ENCODE data around the gene SPRY1. TPM values are rescaled to one million over a fixed set of nuclear protein-coding genes. Genes with fewer than 3 reads are reported as not detected.
A peak's percentile ranks its signal among the peaks of the same experiment; 100 is the strongest.

Gene SPRY1
- total RNA-seq, 3 donors from 2014 or later, result 26.5 to 46.4 (median 27.2) TPM

- ATAC-seq, result no peak
- DNase-seq, result no peak
- intact Hi-C loops (cut with DNase I, micrococcal nuclease), result no loop called here
Measured at GRCh38 chr4:123354701-123355100, 41.9 kb upstream of the SPRY1 start.

GRCh38 chr4:123356921-123357320 lies 39.7 kb upstream of the SPRY1 start:
- no peak for ATAC-seq
- no peak for DNase-seq
- H3K4me3 ChIP-seq, result no peak overlapping the region
- H3K9me3 ChIP-seq, result no peaks in the 10 kb centered on the region
- no peak for TF ChIP-seq CTCF (IDR thresholded peaks at IDR 0.05)
- peaks cover 5% of the 10 kb centered on the region for H3K36me3 ChIP-seq (ENCODE audit: low read depth)
- H3K4me1 ChIP-seq (ENCODE audit: low read depth), result no peaks in the 10 kb centered on the region
- intact Hi-C loops (cut with DNase I, micrococcal nuclease), result no loop called here

More at GRCh38 chr4:123354701-123355100, 41.9 kb upstream of the SPRY1 start:
- H3K4me1 ChIP-seq (ENCODE audit: low read depth), result no peaks in the 10 kb centered on the region
- H3K9me3 ChIP-seq, result no peaks in the 10 kb centered on the region
- TF ChIP-seq CTCF (IDR thresholded peaks at IDR 0.05), result no peak
- no peaks in the 10 kb centered on the region for H3K36me3 ChIP-seq (ENCODE audit: low read depth)
- H3K4me3 ChIP-seq, result no peak overlapping the region

- Histone ChIP-seq H3K4me1 (ENCODE audit: low read depth) (no peaks in the 10 kb centered on the region), H3K36me3 (ENCODE audit: low read depth) (peaks cover 5% of the 10 kb centered on the region), H3K9me3 (no peaks in the 10 kb centered on the region), H3K4me3 (no peak overlapping the region)
- no peak for DNase-seq
- no peak for TF ChIP-seq CTCF (IDR thresholded peaks at IDR 0.05)
- no peak for ATAC-seq
- intact Hi-C loops (cut with DNase I, micrococcal nuclease), result no loop called here
Measured at GRCh38 chr4:123359449-123360315, 36.9 kb upstream of the SPRY1 start.

- peak in 1 of 3 donors; percentile 12 for DNase-seq
Measured at GRCh38 chr4:123361195-123361861, 35.3 kb upstream of the SPRY1 start.

GRCh38 chr4:123362103-123362502 lies 34.5 kb upstream of the SPRY1 start:
- Histone ChIP-seq H3K36me3 (ENCODE audit: low read depth) (peaks cover 5% of the 10 kb centered on the region), H3K4me1 (ENCODE audit: low read depth) (no peaks in the 10 kb centered on the region), H3K9me3 (no peaks in the 10 kb centered on the region), H3K4me3 (no peak overlapping the region)
- TF ChIP-seq CTCF (IDR thresholded peaks at IDR 0.05), result no peak
- DNase-seq, result no peak
- intact Hi-C loops (cut with DNase I, micrococcal nuclease), result no loop called here
- ATAC-seq, result no peak

More at GRCh38 chr4:123361195-123361861, 35.3 kb upstream of the SPRY1 start:
- Histone ChIP-seq H3K9me3 (no peaks in the 10 kb centered on the region), H3K36me3 (ENCODE audit: low read depth) (peaks cover 5% of the 10 kb centered on the region), H3K4me3 (no peak overlapping the region), H3K4me1 (ENCODE audit: low read depth) (no peaks in the 10 kb centered on the region)
- ATAC-seq, result no peak
- intact Hi-C loops (cut with DNase I, micrococcal nuclease), result no loop called here
- TF ChIP-seq CTCF (IDR thresholded peaks at IDR 0.05), result no peak

Measured in mucosa of descending colon (tissue), 3 donors.